ENCODE data around the gene GSK3B.

The GSK3B gene

GRCh38 chr3:119976214-119976613, 118.0 kb downstream of the GSK3B start:
- no peak for TF ChIP-seq CTCF (IDR thresholded peaks at IDR 0.05; ENCODE audit: insufficient read depth, low read depth, low read length, missing control alignments)
- DNase-seq (ENCODE audit: low read depth) = peak; percentile 48

DNA sequence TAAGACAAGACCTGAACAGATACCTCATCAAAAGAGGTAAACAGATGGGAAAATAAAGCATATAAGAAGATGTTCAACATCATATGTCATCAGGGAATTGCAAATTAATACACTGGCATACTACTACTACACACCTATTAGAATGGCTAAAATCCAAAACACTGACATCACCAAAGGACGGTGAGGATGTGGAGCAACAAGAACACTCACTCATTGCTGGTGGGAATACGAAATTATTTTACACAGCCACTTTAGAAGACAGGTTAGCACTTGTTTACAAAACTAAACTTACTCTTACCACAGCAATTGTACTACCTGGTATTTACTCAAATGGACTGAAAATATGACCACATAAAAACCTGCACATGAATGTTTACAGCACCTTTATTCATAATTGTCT, 119.6 kb downstream of the GSK3B start:
- DNase-seq (ENCODE audit: low read depth) = peak; percentile 96
- no peak for TF ChIP-seq CTCF (IDR thresholded peaks at IDR 0.05; ENCODE audit: insufficient read depth, low read depth, low read length, missing control alignments)
- H3K4me3 ChIP-seq (ENCODE audit: low read length) = no peak overlapping the region

More at GRCh38 chr3:119976214-119976613, 118.0 kb downstream of the GSK3B start:
- H3K4me3 ChIP-seq (ENCODE audit: low read length) = no peak overlapping the region

DNA sequence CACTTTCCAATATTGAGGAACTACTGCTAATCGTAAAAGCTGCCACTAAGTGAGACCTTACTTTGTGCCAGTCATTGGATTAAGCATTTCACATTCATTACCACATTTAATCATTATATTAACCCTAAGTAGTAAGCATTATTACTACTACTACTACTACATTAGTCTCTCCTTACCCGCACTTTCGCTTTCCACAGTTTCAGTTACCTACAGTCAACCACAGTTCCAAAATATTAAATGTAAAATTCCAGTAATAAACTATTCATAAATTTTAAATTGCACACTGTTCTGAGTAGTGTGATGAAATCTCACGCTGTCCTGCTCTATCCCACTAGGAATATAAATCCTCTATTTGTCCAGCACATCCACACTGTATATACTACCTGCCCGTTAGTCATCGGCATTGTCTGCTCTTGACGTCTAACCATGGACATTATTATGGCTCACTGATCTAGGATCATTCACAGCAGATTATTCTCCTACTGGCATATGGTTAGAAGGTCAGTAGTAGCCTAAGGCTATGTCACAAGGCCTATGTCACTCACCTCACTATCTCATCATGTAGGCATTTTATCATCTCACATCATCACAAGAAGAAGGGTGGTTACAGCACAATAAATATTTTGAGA, 121.1 kb downstream of the GSK3B start:
- TF ChIP-seq CTCF (IDR thresholded peaks at IDR 0.05; ENCODE audit: insufficient read depth, low read depth, low read length, missing control alignments) = no peak

DNA sequence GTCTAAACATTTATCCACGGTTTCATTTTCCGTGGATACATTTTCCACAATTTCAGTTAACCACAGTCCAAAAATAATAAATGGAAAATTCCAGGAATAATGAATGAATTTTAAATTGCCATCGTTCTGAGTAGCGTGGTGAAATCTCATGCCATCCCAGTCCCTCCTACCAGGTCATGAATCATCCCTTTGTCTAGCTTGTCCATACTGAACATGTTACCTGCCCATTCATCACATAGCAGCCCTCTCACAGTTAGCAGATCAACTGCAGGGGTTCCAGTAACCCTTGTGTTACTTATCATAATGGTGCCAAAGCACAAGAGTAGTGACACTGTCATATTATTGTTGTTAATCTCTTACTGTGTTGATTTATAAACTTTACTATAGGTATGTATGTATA, 124.5 kb downstream of the GSK3B start:
- DNase-seq (ENCODE audit: low read depth) = peak; percentile 80
- TF ChIP-seq CTCF (IDR thresholded peaks at IDR 0.05; ENCODE audit: insufficient read depth, low read depth, low read length, missing control alignments) = no peak
- H3K4me3 ChIP-seq (ENCODE audit: low read length) = no peak overlapping the region

More for the DNA sequence above, 121.1 kb downstream of the GSK3B start:
- no peak overlapping the region for H3K4me3 ChIP-seq (ENCODE audit: low read length)
- DNase-seq (ENCODE audit: low read depth) = peak; percentile 40

GRCh38 chr3:119967353-119968006, 126.8 kb downstream of the GSK3B start:
- TF ChIP-seq CTCF (IDR thresholded peaks at IDR 0.05; ENCODE audit: insufficient read depth, low read depth, low read length, missing control alignments) = no peak
- DNase-seq (ENCODE audit: low read depth) = no peak

DNA sequence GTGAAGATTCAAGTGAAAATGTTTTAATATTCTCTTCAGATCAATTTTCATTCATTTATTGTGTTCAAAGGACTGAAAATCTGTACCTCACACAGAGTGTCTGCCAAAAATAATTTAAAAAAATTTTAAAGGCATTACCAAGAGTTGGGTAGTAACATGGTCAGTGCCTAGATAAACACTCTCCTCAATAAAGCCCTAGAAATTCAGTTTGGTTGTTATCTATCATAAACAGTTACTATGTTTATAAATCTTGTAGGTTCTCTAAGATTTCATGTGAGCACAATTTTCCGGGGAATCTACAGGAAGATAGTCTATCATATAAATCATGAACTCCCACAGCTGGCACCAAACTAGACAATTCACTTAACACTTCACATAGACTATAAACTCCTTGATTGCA, 128.6 kb downstream of the GSK3B start:
- TF ChIP-seq CTCF (IDR thresholded peaks at IDR 0.05; ENCODE audit: insufficient read depth, low read depth, low read length, missing control alignments) = no peak
- no peak for DNase-seq (ENCODE audit: low read depth)
- no peak overlapping the region for H3K4me3 ChIP-seq (ENCODE audit: low read length)

More at GRCh38 chr3:119967353-119968006, 126.8 kb downstream of the GSK3B start:
- no peak overlapping the region for H3K4me3 ChIP-seq (ENCODE audit: low read length)
